K562 (cell line): ENCODE results near the gene ZNF837. TPM values are rescaled to one million over a fixed set of nuclear protein-coding genes. Genes with fewer than 3 reads are reported as not detected.
A peak's percentile ranks its signal among the peaks of the same experiment; 100 is the strongest.

Source experiments
- GTF2E2 ChIP-seq: fragments of 200-800 bp; sonication (Bioruptor generic); IDR thresholded peaks from 2 replicates; pipeline ENCODE4 v1.6.1; 2016; ENCODE audit warnings: missing genetic modification characterization, missing compliant biosample characterization
- HDAC2 ChIP-seq: fragments of 450-650 bp; IDR thresholded peaks from 2 replicates; pipeline ENCODE4 v1.6.1; 2016; ENCODE audit warnings: mild to moderate bottlenecking
- HNRNPL ChIP-seq: fragments of 200-400 bp; formaldehyde crosslinking; IDR thresholded peaks from 2 replicates; pipeline ENCODE4 v1.6.1; 2017; ENCODE audit warnings: low read depth, mild to moderate bottlenecking, low read length
- KLF1 ChIP-seq: fragments of 450-650 bp; IDR thresholded peaks from 2 replicates; pipeline ENCODE4 v1.6.1; 2016; ENCODE audit warnings: missing genetic modification characterization, missing compliant biosample characterization
- MNT ChIP-seq, 2 experiments: fragments of 450-650 bp; conservative IDR thresholded peaks; 2 replicates each; pipeline ENCODE4 v1.6.1; 2017; ENCODE audit warnings: mild to moderate bottlenecking in 2 of 2, moderate library complexity in 2 of 2
- NFE2L1 ChIP-seq: fragments of 450-650 bp; IDR thresholded peaks from 2 replicates; pipeline ENCODE4 v1.6.1; 2016; ENCODE audit warnings: missing genetic modification characterization, low read depth, mild to moderate bottlenecking, missing compliant biosample characterization, moderate library complexity, borderline replicate concordance
- NKRF ChIP-seq: fragments of 450-650 bp; IDR thresholded peaks from 2 replicates; pipeline ENCODE4 v1.6.1; 2016; ENCODE audit warnings: borderline replicate concordance
- SIRT6 ChIP-seq: IDR thresholded peaks from one replicate; pipeline ENCODE4 v1.6.1; 2012; ENCODE audit warnings: low read depth, mild to moderate bottlenecking, control low read depth, inconsistent platforms, low read length, moderate library complexity
- SMC3 ChIP-seq: conservative IDR thresholded peaks from 2 replicates; pipeline ENCODE4 v1.6.1; 2011; ENCODE audit warnings: low read depth, low read length, improper control_type of control experiment; ENCODE audit not compliant: insufficient read depth
- SP1 ChIP-seq: sonication (generic); formaldehyde crosslinking; IDR thresholded peaks from 2 replicates; pipeline ENCODE4 v1.8.1; 2022; ENCODE audit warnings: mild to moderate bottlenecking, missing genetic modification reagents
- TGIF2 ChIP-seq: sonication (generic); formaldehyde crosslinking; IDR thresholded peaks from 2 replicates; pipeline ENCODE4 v1.8.1; 2022; ENCODE audit warnings: mild to moderate bottlenecking, missing genetic modification reagents, moderate library complexity
- ZEB2 ChIP-seq: fragments of 450-650 bp; IDR thresholded peaks from 2 replicates; pipeline ENCODE4 v1.6.1; 2016
- ZMIZ1 ChIP-seq, 2 experiments: fragments of 150-350 bp in 1 of 2; IDR thresholded peaks; 2 replicates each; pipeline ENCODE4 v1.6.1; 2012 to 2016; ENCODE audit warnings: low read depth in 2 of 2, low read length in 2 of 2, mild to moderate bottlenecking in 1 of 2, moderate library complexity in 1 of 2
- ZNF224 ChIP-seq: sonication (generic); formaldehyde crosslinking; IDR thresholded peaks from 2 replicates; pipeline ENCODE4 v1.8.0; 2022; ENCODE audit warnings: mild to moderate bottlenecking, missing genetic modification reagents
- ZNF324 ChIP-seq: fragments of 250-450 bp; sonication (Bioruptor Pico); IDR thresholded peaks from 2 replicates; pipeline ENCODE4 v1.4.0; 2020; ENCODE audit warnings: mild to moderate bottlenecking
- ZNF639 ChIP-seq, 2 experiments: fragments of 200-800 bp in 1 of 2; sonication (Bioruptor generic) in 1 of 2; sonication (generic) in 1 of 2; formaldehyde crosslinking in 1 of 2; IDR thresholded peaks in 1 of 2; conservative IDR thresholded peaks in 1 of 2; 2 replicates each; pipeline versions ENCODE4 v1.5.0 to v1.6.1; 2016 to 2020; ENCODE audit warnings: missing compliant biosample characterization in 1 of 2, missing genetic modification characterization in 1 of 2, missing genetic modification reagents in 1 of 2
- polyA plus RNA-seq, 8 experiments: library from polyadenylated mRNA; depleted of rRNA in 4 of 8; stranded (reverse) in 5 of 8; unstranded in 3 of 8; fragments of >200 nt; fragmentation: Nextera tagmentation in 2 of 8; fragmentation: Illumina TruSeq in 1 of 8; extraction: Ambion mirVana in 2 of 8; extraction: Trizol in 1 of 8; gene quantifications; 2 replicates each; pipeline versions ENCODE4 v1.2.1 to v1.2.3, GENCODE V29; 2011 to 2014; ENCODE audit warnings: inconsistent platforms in 1 of 8, missing spikeins in 1 of 8
- total RNA-seq, 7 experiments: library from RNA; depleted of rRNA in 6 of 7; stranded (reverse); fragments of >200 nt in 6 of 7; fragmentation: Illumina TruSeq in 2 of 7; extraction: Trizol in 2 of 7; gene quantifications; 2 replicates each; pipeline versions ENCODE4 v1.2.1 to v1.2.3, GENCODE V29; 2011 to 2021; ENCODE audit warnings: low replicate concordance in 1 of 7

ZNF837 gene
- total and polyA plus RNA-seq, 9 of the 15 experiments (the other 6 are each of a cell fraction or from before 2014, with no cell fraction given), result 0.11 to 2.1 (median 0.57) TPM; not detected in 4

- TF ChIP-seq ZNF639 (CRISPR knock-in tag; conservative IDR thresholded peaks at IDR 0.05 in 1 of 2, IDR thresholded peaks at IDR 0.05 in 1 of 2) (no peak), HDAC2 (peak; percentile 4; the same call in 1 of the 2 replicates), ZNF324 (CRISPR knock-in tag) (no peak), SP1 (CRISPR knock-in tag) (peak; percentile 63; the same call in 1 of the 2 replicates), SIRT6 (peak; percentile 59), ZNF224 (CRISPR knock-in tag) (0 out of 2 replicates have a peak, but pooled peaks have one; percentile 54), KLF1 (tag) (no peak), SMC3 (0 out of 2 replicates have a peak, but pooled peaks have one; percentile 7), HNRNPL (0 out of 2 replicates have a peak, but pooled peaks have one; percentile 9), ZMIZ1 (IDR thresholded peaks at IDR 0.05; ENCODE audit: low read depth in 2 of 2, low read length in 2 of 2) (no peak), NKRF (peak; percentile 97), ZEB2 (peak; percentile 14; the same call in 1 of the 2 replicates), GTF2E2 (peak; percentile 1; the same call in 1 of the 2 replicates), TGIF2 (peak; percentile 31; the same call in 1 of the 2 replicates), NFE2L1 (no peak), MNT (conservative IDR thresholded peaks at IDR 0.05) (peak in 1 of 2 experiments; percentile 4; a peak in 2 of 4 replicates)
Observed at GRCh38 chr19:58387338-58388174, 6.7 kb upstream of the ZNF837 start (continued).
